ENCODE measurements around the gene DMRT1.

Gene DMRT1

DNA sequence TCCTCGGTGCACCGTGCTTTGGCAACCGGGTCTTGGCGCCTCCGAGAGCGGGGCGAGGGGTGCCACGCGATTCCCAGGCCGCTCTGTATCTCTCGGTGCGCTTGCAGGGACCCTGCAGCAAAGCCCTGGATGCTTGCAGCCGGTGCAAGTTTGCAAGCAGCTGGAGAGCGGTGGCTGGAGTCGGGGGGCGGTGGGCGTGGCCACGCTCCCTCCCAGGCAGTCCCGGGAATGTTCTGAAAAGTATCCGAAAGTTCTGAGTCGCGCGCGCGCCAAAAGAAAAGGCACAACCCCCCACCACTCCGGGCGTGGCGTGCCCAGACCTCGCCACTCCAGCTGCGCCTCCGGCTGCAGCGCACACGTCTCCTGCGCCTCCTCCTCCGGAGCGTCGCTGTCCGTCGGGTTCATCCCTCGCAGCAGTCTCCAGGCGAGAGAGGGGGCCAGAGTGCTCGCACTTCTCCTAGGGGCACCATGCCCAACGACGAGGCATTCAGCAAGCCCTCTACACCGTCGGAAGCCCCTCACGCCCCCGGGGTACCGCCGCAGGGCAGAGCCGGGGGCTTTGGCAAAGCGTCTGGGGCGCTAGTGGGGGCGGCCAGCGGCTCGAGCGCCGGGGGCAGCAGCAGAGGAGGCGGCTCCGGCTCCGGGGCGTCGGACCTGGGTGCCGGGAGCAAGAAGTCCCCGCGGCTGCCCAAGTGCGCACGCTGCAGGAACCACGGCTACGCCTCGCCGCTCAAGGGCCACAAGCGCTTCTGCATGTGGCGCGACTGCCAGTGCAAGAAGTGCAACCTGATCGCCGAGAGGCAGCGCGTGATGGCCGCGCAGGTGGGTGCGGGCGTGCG lies at the start of gene DMRT1:
Gene DMRT1 (plus strand): TSS at position 327 of the 839 bp plus-strand sequence. CDS start 142 bp downstream, at position 469.
- Histone ChIP-seq H3K36me3 (ENCODE audit: control insufficient read depth, insufficient read depth, low read length) (no peaks in the 10 kb centered on the region), H3K9ac (no peak within 1 kb of the TSS), H3K27ac (no peak within 1 kb of the TSS), H3K4me3 (ENCODE audit: low read depth, low read length) (peak within 1 kb of the TSS; percentile 16), H2AFZ (no peak within 1 kb of the TSS), H3K79me2 (no peaks in the 10 kb centered on the region), H3K4me1 (no peaks in the 10 kb centered on the region), H3K27me3 (ENCODE audit: control insufficient read depth, insufficient read depth, low read length) (peaks cover 8% of the 10 kb centered on the region), H3K9me3 (ENCODE audit: control insufficient read depth, low read length) (peaks cover 6% of the 10 kb centered on the region), H3K4me2 (ENCODE audit: low read length) (peak within 1 kb of the TSS; percentile 49)
- TF ChIP-seq, protein P1, sequence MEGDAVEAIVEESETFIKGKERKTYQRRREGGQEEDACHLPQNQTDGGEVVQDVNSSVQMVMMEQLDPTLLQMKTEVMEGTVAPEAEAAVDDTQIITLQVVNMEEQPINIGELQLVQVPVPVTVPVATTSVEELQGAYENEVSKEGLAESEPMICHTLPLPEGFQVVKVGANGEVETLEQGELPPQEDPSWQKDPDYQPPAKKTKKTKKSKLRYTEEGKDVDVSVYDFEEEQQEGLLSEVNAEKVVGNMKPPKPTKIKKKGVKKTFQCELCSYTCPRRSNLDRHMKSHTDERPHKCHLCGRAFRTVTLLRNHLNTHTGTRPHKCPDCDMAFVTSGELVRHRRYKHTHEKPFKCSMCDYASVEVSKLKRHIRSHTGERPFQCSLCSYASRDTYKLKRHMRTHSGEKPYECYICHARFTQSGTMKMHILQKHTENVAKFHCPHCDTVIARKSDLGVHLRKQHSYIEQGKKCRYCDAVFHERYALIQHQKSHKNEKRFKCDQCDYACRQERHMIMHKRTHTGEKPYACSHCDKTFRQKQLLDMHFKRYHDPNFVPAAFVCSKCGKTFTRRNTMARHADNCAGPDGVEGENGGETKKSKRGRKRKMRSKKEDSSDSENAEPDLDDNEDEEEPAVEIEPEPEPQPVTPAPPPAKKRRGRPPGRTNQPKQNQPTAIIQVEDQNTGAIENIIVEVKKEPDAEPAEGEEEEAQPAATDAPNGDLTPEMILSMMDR (IDR thresholded peaks at IDR 0.05): no peak

DNA sequence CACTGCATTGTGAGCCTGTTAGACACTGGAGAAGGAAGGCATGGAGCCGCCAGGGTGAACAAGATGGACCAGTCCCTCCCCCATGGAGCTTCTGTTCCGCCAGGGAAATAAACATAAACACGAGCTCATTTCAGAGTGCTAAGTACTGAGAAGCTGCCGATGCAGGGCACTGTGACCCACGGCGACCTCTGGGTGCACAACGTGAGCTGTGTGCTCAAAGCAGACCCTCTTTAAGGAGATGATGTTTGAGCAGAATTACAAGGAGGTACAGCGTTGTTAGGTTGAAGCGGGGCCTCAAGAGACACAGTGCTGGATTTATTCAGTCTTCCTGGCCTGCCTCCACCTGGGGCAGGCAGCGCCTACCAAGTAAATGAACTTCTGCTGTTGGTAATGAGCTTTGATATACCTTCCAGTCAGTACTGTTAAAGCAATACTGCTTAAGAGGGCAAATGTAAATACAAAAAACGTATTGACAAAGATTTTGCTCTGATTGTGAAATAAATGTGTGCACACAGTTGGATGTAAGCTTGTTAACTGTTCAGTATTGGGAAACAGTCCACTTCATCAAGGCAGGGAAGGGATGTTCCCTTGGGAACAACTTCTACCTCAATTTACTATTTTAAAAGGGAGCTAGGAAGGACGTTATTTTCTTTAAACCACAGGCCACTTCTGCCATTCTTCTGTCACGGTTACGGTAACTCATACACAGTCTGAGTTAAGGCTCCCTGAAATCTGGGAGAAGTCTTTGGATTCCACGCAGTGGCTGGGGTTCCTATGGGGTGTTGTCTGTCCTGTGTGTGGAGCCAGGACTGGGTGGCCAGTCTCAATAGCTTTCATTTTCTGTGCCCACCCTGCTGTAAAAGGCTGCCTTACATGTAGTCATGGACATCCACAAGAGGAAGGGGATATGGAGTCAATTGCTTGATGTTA lies 48.9 kb upstream of the DMRT1 start:
- Histone ChIP-seq H3K36me3 (ENCODE audit: control insufficient read depth, insufficient read depth, low read length) (no peaks in the 10 kb centered on the region), H3K27ac (no peak overlapping the region), H3K4me3 (ENCODE audit: low read depth, low read length) (no peak overlapping the region), H3K9ac (no peak overlapping the region), H3K9me3 (ENCODE audit: control insufficient read depth, low read length) (no peaks in the 10 kb centered on the region), H2AFZ (no peak overlapping the region), H3K27me3 (ENCODE audit: control insufficient read depth, insufficient read depth, low read length) (no peaks in the 10 kb centered on the region), H3K4me2 (ENCODE audit: low read length) (no peak overlapping the region), H3K79me2 (no peaks in the 10 kb centered on the region), H3K4me1 (no peaks in the 10 kb centered on the region)
- TF ChIP-seq, protein P1 (IDR thresholded peaks at IDR 0.05): no peak

DNA sequence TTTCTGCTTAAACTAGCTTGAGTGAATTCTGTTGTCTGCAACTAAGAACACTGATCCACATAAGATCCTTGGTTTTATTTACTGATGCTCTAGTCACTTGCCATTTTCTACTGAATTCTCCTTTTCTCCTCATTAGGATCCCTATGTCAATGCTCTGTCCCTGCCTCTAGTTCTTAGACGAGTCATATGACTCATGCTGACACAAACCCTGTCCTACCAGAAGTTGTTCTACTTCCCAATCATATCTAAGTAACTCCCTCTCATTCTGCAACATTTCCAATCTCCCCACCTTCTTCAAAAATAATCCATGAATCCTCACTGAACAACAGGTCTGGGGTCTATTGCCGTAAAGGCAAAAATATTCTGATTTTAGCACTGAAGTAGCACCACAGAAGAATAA lies 47.1 kb upstream of the DMRT1 start:
- Histone ChIP-seq H3K9ac (no peak overlapping the region), H3K27ac (no peak overlapping the region), H3K79me2 (no peaks in the 10 kb centered on the region), H3K4me2 (ENCODE audit: low read length) (no peak overlapping the region), H3K4me3 (ENCODE audit: low read depth, low read length) (no peak overlapping the region), H3K36me3 (ENCODE audit: control insufficient read depth, insufficient read depth, low read length) (no peaks in the 10 kb centered on the region), H2AFZ (no peak overlapping the region), H3K27me3 (ENCODE audit: control insufficient read depth, insufficient read depth, low read length) (no peaks in the 10 kb centered on the region), H3K4me1 (no peaks in the 10 kb centered on the region), H3K9me3 (ENCODE audit: control insufficient read depth, low read length) (no peaks in the 10 kb centered on the region)
- TF ChIP-seq, protein P1 (IDR thresholded peaks at IDR 0.05): no peak

DNA sequence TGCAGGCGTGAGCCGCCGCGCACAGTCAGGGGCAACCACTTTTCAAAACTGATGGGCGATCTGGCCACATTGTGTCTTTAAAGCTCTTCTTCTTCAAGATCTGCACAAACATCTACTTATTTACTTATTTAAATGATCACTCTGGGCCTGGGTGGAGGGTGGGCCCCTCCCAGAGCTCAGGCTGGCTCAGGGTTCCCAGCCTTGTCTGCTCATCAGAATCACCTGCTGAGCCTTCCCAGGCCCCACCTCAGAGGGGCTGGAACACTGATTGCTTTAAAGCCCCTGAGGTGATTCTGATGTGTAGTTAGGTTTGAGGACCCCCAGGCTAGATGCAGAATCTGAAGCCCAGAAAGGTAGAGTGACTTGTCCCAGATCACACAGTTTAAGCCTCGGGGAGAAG lies 45.6 kb upstream of the DMRT1 start:
- no peak overlapping the region for H3K4me2 ChIP-seq (ENCODE audit: low read length)
- H3K27ac ChIP-seq: no peak overlapping the region
- no peaks in the 10 kb centered on the region for H3K79me2 ChIP-seq
- no peaks in the 10 kb centered on the region for H3K27me3 ChIP-seq (ENCODE audit: control insufficient read depth, insufficient read depth, low read length)
- H3K9ac ChIP-seq: no peak overlapping the region
- H3K4me3 ChIP-seq (ENCODE audit: low read depth, low read length): no peak overlapping the region
- no peaks in the 10 kb centered on the region for H3K9me3 ChIP-seq (ENCODE audit: control insufficient read depth, low read length)
- H3K36me3 ChIP-seq (ENCODE audit: control insufficient read depth, insufficient read depth, low read length): no peaks in the 10 kb centered on the region
- TF ChIP-seq, protein P1 (IDR thresholded peaks at IDR 0.05): no peak
- H2AFZ ChIP-seq: no peak overlapping the region
- no peaks in the 10 kb centered on the region for H3K4me1 ChIP-seq
